Endothelial cell of umbilical vein (primary cell): ENCODE measurements around the gene UBB. TPM values are rescaled to one million over a fixed set of nuclear protein-coding genes. Genes with fewer than 3 reads are reported as not detected.

Source experiments
- BruUV-seq: library from RNA; stranded (reverse); fragments of 400-500 nt; replicated peaks from 2 replicates; lab custom pipeline; 2021; lab: Mats Ljungman, UMichigan
- CTCF ChIA-PET: fragments of 300-600, 350-600 bp; sonication (Branson Sonifier 250); formaldehyde crosslinking; loops from one replicate; lab custom pipeline; 2021; ENCODE audit warnings: antibody characterized with exemption, inconsistent platforms; lab: Charles Lee
- POLR2A ChIA-PET: fragments of 300-600, 350-600 bp; sonication (Branson Sonifier 250); formaldehyde crosslinking; loops from one replicate; lab custom pipeline; 2021; ENCODE audit warnings: antibody characterized with exemption, inconsistent platforms; lab: Charles Lee
- DNase-seq: peaks from one replicate; pipeline ENCODE4 v3.0.0-alpha.2; 2011; ENCODE audit warnings: low read depth, low spot score
- FAIRE-seq: peaks from 2 replicates; lab custom pipeline; 2011; peaks lifted over from hg19 to GRCh38; lab: Jason Lieb, UNC
- H2AFZ ChIP-seq: 2 replicates; pipeline ENCODE4 v1.6.0; 2012; ENCODE audit warnings: low read depth, low read length, control low read depth, inconsistent platforms
- H3K27ac ChIP-seq: 2 replicates; pipeline ENCODE4 v1.5.1; 2011; ENCODE audit warnings: low read depth, mild to moderate bottlenecking, control low read depth, low read length, moderate library complexity; ENCODE audit not compliant: insufficient read depth
- H3K27me3 ChIP-seq, 2 experiments: 2 replicates each; pipeline versions ENCODE4 v1.6.0 to v1.6.1; 2011; ENCODE audit warnings: low read length in 2 of 2, mixed read lengths in 1 of 2; ENCODE audit not compliant: control insufficient read depth in 2 of 2, insufficient read depth in 2 of 2
- H3K36me3 ChIP-seq, 2 experiments: 2 replicates in 1 of 2; 3 replicates in 1 of 2; pipeline ENCODE4 v1.5.1; 2011; ENCODE audit warnings: low read length in 2 of 2, mild to moderate bottlenecking in 1 of 2, moderate library complexity in 1 of 2; ENCODE audit not compliant: control insufficient read depth in 2 of 2, insufficient read depth in 2 of 2; ENCODE audit errors: extremely low read depth in 1 of 2
- H3K4me1 ChIP-seq: 3 replicates; pipeline ENCODE4 v1.5.1; 2011; ENCODE audit warnings: mild to moderate bottlenecking, low read length; ENCODE audit not compliant: control insufficient read depth, insufficient read depth; ENCODE audit errors: extremely low read depth
- H3K4me2 ChIP-seq: 2 replicates; pipeline ENCODE4 v1.6.1; 2011; ENCODE audit warnings: low read length, control low read depth, mixed read lengths; ENCODE audit not compliant: insufficient read depth
- H3K4me3 ChIP-seq, 3 experiments: fragments of 200-600 bp in 1 of 3; sonication (generic), shearing (Covaris generic) in 1 of 3; replicated peaks in 1 of 3; 2 replicates each; pipeline ENCODE4 v1.5.1; 2011 to 2016; ENCODE audit warnings: control low read depth in 3 of 3, low read length in 3 of 3, mild to moderate bottlenecking in 2 of 3, inconsistent platforms in 1 of 3, low read depth in 1 of 3, moderate library complexity in 1 of 3; ENCODE audit not compliant: insufficient read depth in 1 of 3
- H3K79me2 ChIP-seq: 2 replicates; pipeline ENCODE4 v1.6.0; 2012; ENCODE audit warnings: low read length, inconsistent platforms; ENCODE audit not compliant: control insufficient read depth, insufficient read depth
- H3K9ac ChIP-seq: replicated peaks from 2 replicates; pipeline ENCODE3; 2011; ENCODE audit warnings: low read length, control low read depth; ENCODE audit not compliant: insufficient read depth; ENCODE audit errors: extremely low read depth
- H3K9me1 ChIP-seq: replicated peaks from 3 replicates; pipeline ENCODE4 v1.6.0; 2011; ENCODE audit warnings: mild to moderate bottlenecking, low read length; ENCODE audit not compliant: control insufficient read depth, insufficient read depth; ENCODE audit errors: extremely low read depth
- H3K9me3 ChIP-seq: replicated peaks from 2 replicates; pipeline ENCODE4 v1.5.1; 2012; ENCODE audit warnings: low read length, inconsistent platforms; ENCODE audit not compliant: control insufficient read depth, insufficient read depth
- H4K20me1 ChIP-seq: replicated peaks from 2 replicates; pipeline ENCODE3; 2011; ENCODE audit warnings: mild to moderate bottlenecking, low read length; ENCODE audit not compliant: control insufficient read depth, insufficient read depth; ENCODE audit errors: extremely low read depth
- EZH2 ChIP-seq: IDR thresholded peaks from 2 replicates; pipeline ENCODE4 v1.6.1; 2012; ENCODE audit warnings: borderline replicate concordance, low read depth, mild to moderate bottlenecking, moderate library complexity, low read length, inconsistent platforms; ENCODE audit not compliant: severe bottlenecking
- FOS ChIP-seq: IDR thresholded peaks from 2 replicates; pipeline ENCODE4 v1.6.1; 2011; ENCODE audit warnings: mild to moderate bottlenecking, low read length, moderate library complexity, borderline replicate concordance; ENCODE audit not compliant: insufficient read depth
- GATA2 ChIP-seq: IDR thresholded peaks from 2 replicates; pipeline ENCODE4 v1.7.0; 2011; ENCODE audit warnings: low read depth, mild to moderate bottlenecking, moderate library complexity, mixed read lengths, low read length; ENCODE audit not compliant: insufficient read length, insufficient read depth
- JUN ChIP-seq: IDR thresholded peaks from 2 replicates; pipeline ENCODE4 v1.6.1; 2011; ENCODE audit warnings: borderline replicate concordance, low read depth; ENCODE audit not compliant: insufficient read length, insufficient read depth
- MAX ChIP-seq: IDR thresholded peaks from 2 replicates; pipeline ENCODE4 v1.6.1; 2011; ENCODE audit not compliant: insufficient read depth, insufficient read length
- MYC ChIP-seq: IDR thresholded peaks from one replicate; pipeline ENCODE4 v1.6.1; 2011; ENCODE audit warnings: mild to moderate bottlenecking, low read depth, low read length
- POLR2A ChIP-seq: IDR thresholded peaks from 2 replicates; pipeline ENCODE4 v1.6.1; 2012; ENCODE audit warnings: low read depth, mild to moderate bottlenecking, control low read depth, low read length
- POLR2AphosphoS5 ChIP-seq: IDR thresholded peaks from 2 replicates; pipeline ENCODE4 v1.6.1; 2012; ENCODE audit warnings: low read depth, mild to moderate bottlenecking, control low read depth, low read length, moderate library complexity; ENCODE audit not compliant: insufficient read depth
- dilution Hi-C: fragments of 300-500 bp; cut with MboI; formaldehyde crosslinking; loops from one replicate; pipeline ENCODE4 v1.15.0; 2019; ENCODE audit warnings: low sequenced_read_pairs; ENCODE audit not compliant: extremely low pct_ligation_motif_present
- intact Hi-C: fragments of 100-400 bp; cut with micrococcal nuclease; formaldehyde crosslinking; loops from one replicate; pipeline ENCODE4 v1.10.0; 2022
- polyA plus RNA-seq, 4 experiments: library from polyadenylated mRNA; depleted of rRNA in 3 of 4; stranded (reverse) in 3 of 4; unstranded in 1 of 4; fragments of >200 nt; gene quantifications; 2 replicates each; pipeline versions ENCODE4 v1.2.1 to v1.2.3, GENCODE V29; 2011 to 2012; ENCODE audit warnings: missing spikeins in 1 of 4
- total RNA-seq: library from RNA; stranded (reverse); gene quantifications from 2 replicates; pipeline ENCODE4 v1.2.3, GENCODE V29; 2021
- TF ChIP-seq, protein P1 (sequence below), 2 donors: IDR thresholded peaks; 1 replicate in 1 of 2; 2 replicates in 1 of 2; pipeline ENCODE4 v1.5.1; 2011; ENCODE audit warnings: low read length in 2 of 2, mild to moderate bottlenecking in 2 of 2, moderate library complexity in 2 of 2, control low read depth in 1 of 2, inconsistent platforms in 1 of 2, low read depth in 1 of 2; ENCODE audit not compliant: insufficient read depth in 1 of 2; ENCODE audit errors: extremely low read depth in 1 of 2

UBB gene
- total and polyA plus RNA-seq, 2 donors (not counting 3 experiments of a cell fraction or from before 2014, with no cell fraction given), result 1,294 to 1,683 TPM

- H3K36me3 ChIP-seq, result peaks cover 0 to 12% of the 10 kb centered on the region in 2 experiments
- no peak overlapping the region for H3K4me2 ChIP-seq
- intact Hi-C loops, result no loop called here
- no peak overlapping the region for H3K27ac ChIP-seq
- no peaks in the 10 kb centered on the region for H3K9me1 ChIP-seq
- H3K4me3 ChIP-seq, result no peak overlapping the region
- H3K9ac ChIP-seq, result no peak overlapping the region
- BruUV-seq, result no TSS peak
- CTCF ChIA-PET, result interaction anchor here (1.3 to 1.7 kb wide), 2 partner anchors 20 to 55 kb away, joined by 4 to 7 read pairs; no protein-coding TSS in a partner anchor
- POLR2A ChIA-PET, result interaction anchor here (1.0 kb wide), 1 partner anchor 55 kb away, joined by 4 read pairs; no protein-coding TSS in a partner anchor
- H2AFZ ChIP-seq, result no peak overlapping the region
- FAIRE-seq, result no peak
- H3K79me2 ChIP-seq, result peaks cover 24% of the 10 kb centered on the region
- dilution Hi-C loops, result no loop called here
- no peaks in the 10 kb centered on the region for H4K20me1 ChIP-seq
- H3K4me1 ChIP-seq, result peaks cover 4% of the 10 kb centered on the region
- no peaks in the 10 kb centered on the region for H3K9me3 ChIP-seq
- DNase-seq, result no peak
- no peaks in the 10 kb centered on the region for H3K27me3 ChIP-seq
- no peak for TF ChIP-seq JUN
- no peak for TF ChIP-seq FOS
- no peak for TF ChIP-seq GATA2
- TF ChIP-seq POLR2A, result no peak
- no peak for TF ChIP-seq POLR2AphosphoS5
- TF ChIP-seq EZH2, result no peak
- no peak for TF ChIP-seq MAX
- TF ChIP-seq, protein P1, sequence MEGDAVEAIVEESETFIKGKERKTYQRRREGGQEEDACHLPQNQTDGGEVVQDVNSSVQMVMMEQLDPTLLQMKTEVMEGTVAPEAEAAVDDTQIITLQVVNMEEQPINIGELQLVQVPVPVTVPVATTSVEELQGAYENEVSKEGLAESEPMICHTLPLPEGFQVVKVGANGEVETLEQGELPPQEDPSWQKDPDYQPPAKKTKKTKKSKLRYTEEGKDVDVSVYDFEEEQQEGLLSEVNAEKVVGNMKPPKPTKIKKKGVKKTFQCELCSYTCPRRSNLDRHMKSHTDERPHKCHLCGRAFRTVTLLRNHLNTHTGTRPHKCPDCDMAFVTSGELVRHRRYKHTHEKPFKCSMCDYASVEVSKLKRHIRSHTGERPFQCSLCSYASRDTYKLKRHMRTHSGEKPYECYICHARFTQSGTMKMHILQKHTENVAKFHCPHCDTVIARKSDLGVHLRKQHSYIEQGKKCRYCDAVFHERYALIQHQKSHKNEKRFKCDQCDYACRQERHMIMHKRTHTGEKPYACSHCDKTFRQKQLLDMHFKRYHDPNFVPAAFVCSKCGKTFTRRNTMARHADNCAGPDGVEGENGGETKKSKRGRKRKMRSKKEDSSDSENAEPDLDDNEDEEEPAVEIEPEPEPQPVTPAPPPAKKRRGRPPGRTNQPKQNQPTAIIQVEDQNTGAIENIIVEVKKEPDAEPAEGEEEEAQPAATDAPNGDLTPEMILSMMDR (IDR thresholded peaks at IDR 0.05; ENCODE audit: extremely low read depth in 1 of 2, insufficient read depth in 1 of 2, low read depth in 1 of 2, low read length in 2 of 2), result no peak
- no peak for TF ChIP-seq MYC
Measured at GRCh38 chr17:16383772-16384287, 2.9 kb downstream of the UBB start.
